Calu3 (cell line): Measurements from ENCODE around the gene STK16. TPM values are rescaled to one million over a fixed set of nuclear protein-coding genes. Genes with fewer than 3 reads are reported as not detected.

ENCODE experiments used
- BruUV-seq: library from RNA; stranded (reverse); fragments of 400-500 nt; replicated peaks from 2 replicates; lab custom pipeline; 2021; lab: Mats Ljungman, UMichigan
- CTCF ChIA-PET: fragments of 300-600 bp; sonication (Branson Sonifier 250); formaldehyde crosslinking; loops from one replicate; lab custom pipeline; 2022; ENCODE audit warnings: antibody characterized with exemption; lab: Charles Lee
- DNase-seq: peaks from one replicate; pipeline ENCODE4 v3.0.0; 2022
- H3K27ac Mint-ChIP-seq: one replicate; pipeline ENCODE4 v1.8.0; 2022; ENCODE audit warnings: mixed read lengths; ENCODE audit not compliant: unreplicated experiment
- H3K27me3 Mint-ChIP-seq: one replicate; pipeline ENCODE4 v1.8.0; 2022; ENCODE audit warnings: mixed read lengths; ENCODE audit not compliant: unreplicated experiment
- H3K36me3 Mint-ChIP-seq: one replicate; pipeline ENCODE4 v1.8.0; 2022; ENCODE audit warnings: mild to moderate bottlenecking, moderate library complexity, mixed read lengths; ENCODE audit not compliant: insufficient read depth, unreplicated experiment
- H3K4me1 Mint-ChIP-seq: one replicate; pipeline ENCODE4 v1.8.0; 2022; ENCODE audit warnings: mild to moderate bottlenecking, low read depth, mixed read lengths; ENCODE audit not compliant: unreplicated experiment
- H3K4me3 Mint-ChIP-seq: one replicate; pipeline ENCODE4 v1.8.0; 2022; ENCODE audit warnings: mild to moderate bottlenecking, low read depth, moderate library complexity, mixed read lengths; ENCODE audit not compliant: unreplicated experiment
- H3K9me3 Mint-ChIP-seq: one replicate; pipeline ENCODE4 v1.8.0; 2022; ENCODE audit warnings: low read depth, mixed read lengths; ENCODE audit not compliant: unreplicated experiment
- intact Hi-C: fragments of 100-400 bp; cut with micrococcal nuclease; formaldehyde crosslinking; loops from one replicate; pipeline ENCODE4 v1.10.0; 2022; ENCODE audit not compliant: unreplicated experiment
- total RNA-seq: library from RNA; stranded (reverse); gene quantifications from 2 replicates; pipeline ENCODE4 v1.2.3, GENCODE V29; 2022
- TF ChIP-seq, protein P1 (sequence below): fragments of 200-600 bp; IDR thresholded peaks from one replicate; pipeline ENCODE4 v1.8.0; 2022; ENCODE audit warnings: antibody characterized with exemption; ENCODE audit not compliant: unreplicated experiment

The STK16 gene
- total RNA-seq, 1 experiment from 2014 or later, result 26.7 TPM

DNA sequence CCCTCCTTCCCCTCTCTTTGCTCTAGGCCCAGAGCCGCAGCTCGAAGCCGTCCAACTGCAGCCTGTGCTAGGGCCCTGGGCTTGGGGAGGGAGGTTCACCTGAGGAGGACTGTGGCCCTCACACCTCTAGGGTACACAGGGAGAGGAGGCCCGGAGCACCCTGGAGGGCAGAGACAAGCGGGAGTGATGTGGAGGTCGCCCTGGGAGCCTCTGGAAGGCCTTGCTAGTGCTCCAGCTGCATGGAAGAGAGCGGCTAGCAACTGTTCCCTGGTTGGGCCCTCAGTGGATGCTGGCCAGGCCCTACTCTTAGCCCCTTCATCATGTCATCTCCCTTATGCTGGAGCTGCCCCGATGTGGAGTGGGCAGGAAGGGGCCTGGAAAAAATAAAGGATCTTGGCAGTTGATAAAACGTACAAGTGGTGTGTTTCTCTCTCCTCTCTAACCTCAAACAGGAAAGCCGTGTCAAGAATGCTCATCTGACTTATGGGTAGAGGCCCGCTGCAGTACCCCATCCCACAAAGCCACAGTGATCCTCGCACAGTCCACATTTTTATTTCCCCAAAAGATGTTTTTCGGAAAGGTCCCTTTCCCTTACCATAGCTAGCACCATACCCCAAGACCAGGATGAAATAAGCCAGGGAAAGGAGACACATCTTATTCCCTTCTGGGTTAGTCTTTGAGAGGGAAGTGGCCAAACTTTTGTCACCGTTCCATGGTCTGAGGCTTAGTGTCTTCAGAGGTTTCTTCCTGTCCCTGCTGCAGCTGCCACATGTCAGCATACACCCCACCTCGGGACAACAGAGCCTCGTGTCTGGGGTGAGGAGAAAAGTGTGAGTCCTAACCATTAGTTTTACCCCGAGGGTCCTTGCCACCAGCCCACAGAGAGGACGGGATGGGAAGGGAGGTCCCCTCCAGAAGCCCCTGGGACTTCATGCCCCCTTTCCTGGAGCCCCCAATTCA is 35.8 kb upstream of the STK16 start:
- Mint-ChIP-seq H3K27me3 (no peaks in the 10 kb centered on the region), H3K4me1 (peaks cover 8% of the 10 kb centered on the region), H3K36me3 (peaks cover 24% of the 10 kb centered on the region), H3K4me3 (no peak overlapping the region), H3K27ac (no peak overlapping the region), H3K9me3 (no peaks in the 10 kb centered on the region)
- TF ChIP-seq, protein P1, sequence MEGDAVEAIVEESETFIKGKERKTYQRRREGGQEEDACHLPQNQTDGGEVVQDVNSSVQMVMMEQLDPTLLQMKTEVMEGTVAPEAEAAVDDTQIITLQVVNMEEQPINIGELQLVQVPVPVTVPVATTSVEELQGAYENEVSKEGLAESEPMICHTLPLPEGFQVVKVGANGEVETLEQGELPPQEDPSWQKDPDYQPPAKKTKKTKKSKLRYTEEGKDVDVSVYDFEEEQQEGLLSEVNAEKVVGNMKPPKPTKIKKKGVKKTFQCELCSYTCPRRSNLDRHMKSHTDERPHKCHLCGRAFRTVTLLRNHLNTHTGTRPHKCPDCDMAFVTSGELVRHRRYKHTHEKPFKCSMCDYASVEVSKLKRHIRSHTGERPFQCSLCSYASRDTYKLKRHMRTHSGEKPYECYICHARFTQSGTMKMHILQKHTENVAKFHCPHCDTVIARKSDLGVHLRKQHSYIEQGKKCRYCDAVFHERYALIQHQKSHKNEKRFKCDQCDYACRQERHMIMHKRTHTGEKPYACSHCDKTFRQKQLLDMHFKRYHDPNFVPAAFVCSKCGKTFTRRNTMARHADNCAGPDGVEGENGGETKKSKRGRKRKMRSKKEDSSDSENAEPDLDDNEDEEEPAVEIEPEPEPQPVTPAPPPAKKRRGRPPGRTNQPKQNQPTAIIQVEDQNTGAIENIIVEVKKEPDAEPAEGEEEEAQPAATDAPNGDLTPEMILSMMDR, result no peak
- intact Hi-C loops, result loop anchor here (10.0 kb wide), 1 partner anchor 45 kb away; the partner anchor contains the start of gene NHEJ1
- BruUV-seq, result no TSS peak
- DNase-seq, result no peak
- CTCF ChIA-PET, result interaction anchor here (1.2 kb wide), 1 partner anchor 8 kb away, joined by 3 read pairs; no protein-coding TSS in a partner anchor

DNA sequence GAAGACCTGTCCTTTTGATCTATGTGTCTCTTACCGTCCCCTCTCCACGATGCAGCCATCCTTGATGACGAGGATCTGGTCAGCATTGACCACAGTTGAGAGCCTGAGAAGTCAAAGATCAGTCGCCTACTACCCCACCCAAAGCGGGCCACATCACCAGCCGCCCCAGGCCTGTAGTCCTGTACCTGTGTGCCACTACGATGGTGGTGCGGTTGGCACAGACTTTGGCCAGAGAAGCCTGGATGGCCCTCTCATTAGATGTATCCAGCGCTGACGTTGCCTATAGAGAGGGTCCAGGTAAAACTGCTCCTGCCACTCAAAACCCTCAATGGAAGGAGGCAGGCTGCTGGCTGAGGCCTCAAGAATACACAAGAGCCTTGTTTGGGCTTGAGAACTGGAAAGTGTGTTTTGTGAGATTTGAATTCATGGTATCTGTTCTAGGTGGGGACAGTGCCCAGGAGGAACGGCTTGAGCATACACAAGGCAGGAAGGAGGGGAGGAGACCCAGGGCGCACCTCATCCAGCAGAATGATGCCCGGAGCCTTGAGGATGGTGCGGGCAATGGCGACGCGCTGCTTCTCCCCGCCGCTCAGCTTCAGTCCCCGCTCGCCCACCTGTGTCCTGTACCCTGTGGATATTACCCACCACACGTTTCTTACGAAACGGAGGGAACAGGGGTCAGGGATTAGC is 34.9 kb upstream of the STK16 start:
- H3K4me3 Mint-ChIP-seq, result no peak overlapping the region
- intact Hi-C loops, result loop anchor here (10.0 kb wide), 1 partner anchor 46 kb away; the partner anchor contains the start of gene NHEJ1
- H3K27me3 Mint-ChIP-seq, result no peaks in the 10 kb centered on the region
- peaks cover 8% of the 10 kb centered on the region for H3K4me1 Mint-ChIP-seq
- no peaks in the 10 kb centered on the region for H3K9me3 Mint-ChIP-seq
- TF ChIP-seq, protein P1, result no peak
- no peak overlapping the region for H3K27ac Mint-ChIP-seq
- no peak for DNase-seq
- H3K36me3 Mint-ChIP-seq, result peaks cover 24% of the 10 kb centered on the region
- BruUV-seq, result no TSS peak
- CTCF ChIA-PET, result no interaction called here

DNA sequence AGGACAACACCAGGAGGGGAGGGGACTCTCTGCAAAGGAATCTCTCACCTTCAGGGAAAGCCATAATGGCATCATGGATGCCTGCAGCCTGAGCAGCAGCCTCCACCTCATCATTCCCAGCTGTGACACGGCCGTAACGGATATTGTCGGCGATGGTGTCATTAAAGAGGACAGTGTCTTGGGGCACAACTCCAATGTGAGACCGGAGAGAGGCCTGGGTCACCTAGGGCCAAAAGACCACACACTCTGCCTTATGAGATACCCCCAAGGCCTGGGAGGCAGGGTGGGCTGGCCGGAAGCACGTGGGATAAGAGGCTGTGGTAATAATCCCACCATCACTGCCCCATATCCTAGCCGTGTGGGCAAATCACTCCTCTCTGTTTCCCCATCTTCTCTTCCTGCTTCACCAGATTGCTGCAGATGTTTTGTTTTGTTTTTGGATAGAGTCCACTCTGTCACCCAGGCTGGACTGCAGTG is 34.4 kb upstream of the STK16 start:
- Mint-ChIP-seq H3K36me3 (peaks cover 25% of the 10 kb centered on the region), H3K4me1 (peaks cover 8% of the 10 kb centered on the region), H3K4me3 (no peak overlapping the region), H3K27me3 (no peaks in the 10 kb centered on the region), H3K9me3 (no peaks in the 10 kb centered on the region), H3K27ac (no peak overlapping the region)
- DNase-seq, result no peak
- no TSS peak for BruUV-seq
- intact Hi-C loops, result loop anchor here (10.0 kb wide), 1 partner anchor 46 kb away; the partner anchor contains the start of gene NHEJ1
- CTCF ChIA-PET, result interaction anchor here (0.7 to 1.0 kb wide), 4 partner anchors 35 to 78 kb away, joined by 4 to 9 read pairs (median 5); partner anchors contain the start of gene CNPPD1
- TF ChIP-seq, protein P1, result no peak

DNA sequence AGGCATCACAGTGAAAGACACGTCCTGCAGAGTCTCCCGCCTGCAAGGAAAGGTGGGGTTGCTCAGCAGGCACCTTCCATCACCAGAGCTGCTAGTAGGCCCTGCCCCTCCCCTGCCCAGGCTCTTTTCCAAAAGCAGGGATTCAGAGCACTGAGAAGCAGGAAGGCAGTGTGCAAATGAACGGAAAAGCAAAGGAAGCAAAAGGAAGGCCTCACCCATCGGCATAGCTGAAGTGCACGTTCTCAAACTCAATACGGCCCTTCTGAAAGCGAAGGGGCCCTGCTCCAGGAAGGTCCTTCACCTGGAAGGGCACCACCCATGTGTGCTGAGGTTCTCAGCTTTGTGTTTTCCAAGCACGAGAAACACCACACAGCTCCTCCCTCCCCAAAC is 32.3 kb upstream of the STK16 start:
- TF ChIP-seq, protein P1, result no peak
- CTCF ChIA-PET, result no interaction called here

More for the DNA sequence above, 32.3 kb upstream of the STK16 start:
- Mint-ChIP-seq H3K9me3 (no peaks in the 10 kb centered on the region), H3K27me3 (no peaks in the 10 kb centered on the region), H3K27ac (no peak overlapping the region), H3K4me3 (no peak overlapping the region), H3K36me3 (peaks cover 15% of the 10 kb centered on the region), H3K4me1 (peaks cover 23% of the 10 kb centered on the region)
- DNase-seq, result no peak
- BruUV-seq, result no TSS peak
- intact Hi-C loops, result loop anchor here (10.0 kb wide), 1 partner anchor 48 kb away; the partner anchor contains the start of gene NHEJ1
